IPS-20b (cell line): Measurements from ENCODE around the gene NR6A1.
A peak's percentile ranks its signal among the peaks of the same experiment; 100 is the strongest.

Experiments
- H3K27ac ChIP-seq: one replicate; pipeline ENCODE4 v1.5.1; 2013; ENCODE audit warnings: low read length
- H3K27me3 ChIP-seq: 2 replicates; pipeline ENCODE4 v1.6.1; 2013; ENCODE audit warnings: mild to moderate bottlenecking, low read length, inconsistent platforms; ENCODE audit not compliant: insufficient read depth
- H3K36me3 ChIP-seq: 2 replicates; pipeline ENCODE4 v1.6.1; 2013; ENCODE audit warnings: low read depth, mild to moderate bottlenecking, inconsistent platforms, low read length, moderate library complexity; ENCODE audit not compliant: insufficient read depth
- H3K4me1 ChIP-seq: 2 replicates; pipeline ENCODE4 v1.6.1; 2013; ENCODE audit warnings: mild to moderate bottlenecking, control low read depth, inconsistent platforms, low read length, moderate library complexity; ENCODE audit not compliant: insufficient read depth
- H3K4me3 ChIP-seq: 2 replicates; pipeline ENCODE4 v1.5.1; 2013; ENCODE audit warnings: mild to moderate bottlenecking, low read length, inconsistent platforms
- H3K9ac ChIP-seq: 2 replicates; pipeline ENCODE4 v1.6.1; 2013; ENCODE audit warnings: low read depth, mild to moderate bottlenecking, inconsistent platforms, low read length, moderate library complexity
- H3K9me3 ChIP-seq: 2 replicates; pipeline ENCODE4 v1.6.1; 2013; ENCODE audit warnings: mild to moderate bottlenecking, low read depth, low read length, inconsistent platforms; ENCODE audit not compliant: insufficient read depth

Gene NR6A1

DNA sequence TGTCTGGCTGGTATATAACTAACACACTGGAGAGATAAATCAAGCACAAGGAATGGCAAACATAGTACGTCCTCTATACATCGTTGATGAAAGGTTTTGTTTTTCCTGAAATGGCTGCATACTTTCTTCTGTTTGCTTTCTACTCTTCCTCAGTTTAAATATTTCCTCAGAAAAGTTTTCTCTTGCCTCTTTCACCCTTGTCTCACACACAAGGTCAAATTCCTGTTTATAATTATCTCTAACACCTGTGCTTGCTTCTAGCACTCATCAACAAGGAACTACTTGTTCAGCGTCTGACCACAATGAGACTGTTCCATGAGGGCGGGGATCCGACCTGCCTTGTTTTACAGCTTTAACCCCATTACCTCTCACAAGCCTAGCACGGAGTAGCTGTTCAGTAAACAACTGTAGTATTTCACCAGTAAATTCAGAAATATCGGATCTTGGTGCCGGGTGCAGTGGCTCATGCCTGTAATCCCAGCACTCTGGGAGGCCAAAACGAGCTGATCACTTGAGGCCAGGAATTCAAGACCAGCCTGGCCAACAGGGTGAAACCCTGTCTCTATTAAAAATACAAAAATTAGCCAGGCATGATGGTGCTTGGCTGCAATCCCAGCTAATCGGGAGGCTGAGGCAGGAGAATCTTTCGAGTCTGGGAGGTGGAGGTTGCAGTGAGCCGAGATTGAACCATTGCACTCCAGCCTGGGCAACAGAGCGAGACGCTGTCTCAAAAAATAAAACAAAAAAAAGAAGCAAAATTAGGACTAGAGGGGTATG is 37.0 kb downstream of the NR6A1 start:
- H3K9ac ChIP-seq, result peak overlapping the region; percentile 16; the same call in 1 of the 2 replicates
- H3K27ac ChIP-seq, result no peak overlapping the region
- H3K4me3 ChIP-seq, result no peak overlapping the region

DNA sequence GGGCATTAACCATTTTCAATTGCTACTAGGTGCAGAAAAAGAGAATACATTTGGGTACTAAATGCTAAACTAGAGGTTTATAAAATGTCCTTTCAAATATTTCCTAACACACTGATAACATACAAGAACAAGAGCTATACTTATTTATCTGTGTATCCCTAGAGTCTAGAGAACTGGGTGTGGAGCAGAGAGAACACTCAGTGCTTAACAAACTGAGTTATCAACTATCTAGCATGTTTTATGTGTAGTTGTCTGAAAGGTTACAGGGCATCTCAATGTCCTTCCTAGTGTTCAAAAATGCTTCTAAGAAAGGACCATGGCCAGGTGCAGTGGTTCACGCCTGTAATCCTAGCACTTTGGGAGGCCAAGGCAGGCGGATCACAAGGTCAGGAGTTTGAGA is 40.3 kb downstream of the NR6A1 start:
- Histone ChIP-seq H3K9ac (no peak overlapping the region), H3K27me3 (no peaks in the 10 kb centered on the region), H3K36me3 (peaks cover 51% of the 10 kb centered on the region), H3K4me1 (peaks cover 15% of the 10 kb centered on the region; the same call in 1 of the 2 replicates), H3K27ac (no peak overlapping the region), H3K4me3 (no peak overlapping the region), H3K9me3 (no peaks in the 10 kb centered on the region)

More for the DNA sequence above, 37.0 kb downstream of the NR6A1 start:
- Histone ChIP-seq H3K36me3 (peaks cover 47% of the 10 kb centered on the region), H3K4me1 (peaks cover 15% of the 10 kb centered on the region; the same call in 1 of the 2 replicates), H3K9me3 (no peaks in the 10 kb centered on the region), H3K27me3 (no peaks in the 10 kb centered on the region)

DNA sequence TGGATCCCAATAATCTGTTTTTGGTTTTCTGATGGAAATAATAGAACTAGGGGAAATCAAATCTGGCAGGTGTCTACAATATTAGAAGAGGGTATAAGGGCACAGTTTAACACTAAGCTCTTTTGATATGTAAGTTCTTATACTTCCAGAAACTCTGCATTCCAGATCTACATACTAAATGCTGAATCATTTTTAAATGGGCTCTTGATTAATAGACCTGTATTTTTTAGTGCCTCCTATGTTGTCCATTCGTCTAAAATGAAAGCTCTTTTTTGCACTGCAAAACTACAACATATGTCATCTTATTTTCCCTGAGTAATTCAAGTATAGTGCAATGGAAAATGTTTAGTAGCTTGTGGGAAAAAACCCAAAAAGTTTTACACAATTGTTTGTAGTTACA is 44.2 kb downstream of the NR6A1 start:
- H3K4me3 ChIP-seq, result no peak overlapping the region
- H3K36me3 ChIP-seq, result peaks cover 41% of the 10 kb centered on the region
- H3K27me3 ChIP-seq, result no peaks in the 10 kb centered on the region
- no peaks in the 10 kb centered on the region for H3K9me3 ChIP-seq
- H3K27ac ChIP-seq, result no peak overlapping the region
- no peak overlapping the region for H3K9ac ChIP-seq
- H3K4me1 ChIP-seq, result peaks cover 4% of the 10 kb centered on the region; the same call in 1 of the 2 replicates

DNA sequence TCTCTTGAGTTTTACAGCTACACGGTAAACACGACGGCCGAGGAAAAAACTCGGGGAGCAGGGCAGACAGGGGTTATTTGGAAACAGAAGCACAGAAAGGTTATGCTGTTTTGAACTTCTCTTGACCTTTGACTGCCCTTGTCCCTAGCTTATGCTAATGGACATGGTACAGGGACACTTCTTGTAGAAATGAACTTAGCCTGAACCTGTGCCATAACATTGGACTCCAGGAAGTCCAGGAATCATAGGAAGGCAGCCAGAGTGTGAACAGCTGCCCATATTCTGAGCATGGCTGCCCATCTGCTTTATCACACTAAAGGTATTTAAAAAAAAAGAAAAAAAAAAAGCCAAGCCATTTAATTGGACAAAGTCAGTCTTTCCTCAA is 46.1 kb downstream of the NR6A1 start:
- no peak overlapping the region for H3K9ac ChIP-seq
- no peak overlapping the region for H3K27ac ChIP-seq
- no peak overlapping the region for H3K4me3 ChIP-seq
- H3K27me3 ChIP-seq, result no peaks in the 10 kb centered on the region
- H3K9me3 ChIP-seq, result no peaks in the 10 kb centered on the region
- H3K4me1 ChIP-seq, result peaks cover 18% of the 10 kb centered on the region; the same call in 1 of the 2 replicates
- H3K36me3 ChIP-seq, result peaks cover 28% of the 10 kb centered on the region

DNA sequence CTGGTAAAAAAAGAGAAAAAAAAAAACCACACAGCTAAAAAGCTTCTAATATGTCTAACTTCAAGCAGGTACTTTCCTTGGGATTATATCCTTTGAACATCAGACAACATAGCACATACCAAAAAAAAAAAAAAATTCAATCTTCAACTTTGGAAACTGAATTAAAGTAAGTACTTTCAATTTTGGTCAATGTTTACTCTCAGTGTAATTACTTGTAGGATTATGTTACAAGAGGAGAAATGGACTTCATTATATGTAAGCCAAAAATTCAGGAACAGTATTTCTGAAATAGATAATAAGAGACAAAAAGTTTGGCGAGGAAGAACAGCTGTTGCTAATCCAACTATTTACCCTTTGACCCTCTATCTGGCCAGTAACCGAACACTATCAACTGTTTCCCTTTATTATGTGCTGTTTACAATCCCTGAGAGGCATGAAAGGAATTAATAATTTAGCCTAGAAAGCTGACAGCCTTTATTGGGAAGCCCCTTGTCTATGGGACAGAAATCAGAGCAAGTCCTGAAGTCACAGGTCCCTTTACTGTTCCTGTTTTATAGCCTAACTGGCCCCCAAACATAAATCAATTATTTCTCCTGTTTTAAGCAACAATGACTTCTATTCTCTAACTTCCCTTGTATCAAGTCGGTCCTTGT is 46.6 kb downstream of the NR6A1 start:
- H3K27me3 ChIP-seq, result no peaks in the 10 kb centered on the region
- no peaks in the 10 kb centered on the region for H3K9me3 ChIP-seq
- H3K4me3 ChIP-seq, result no peak overlapping the region
- no peak overlapping the region for H3K27ac ChIP-seq
- no peak overlapping the region for H3K9ac ChIP-seq
- H3K4me1 ChIP-seq, result peaks cover 18% of the 10 kb centered on the region; the same call in 1 of the 2 replicates
- peaks cover 26% of the 10 kb centered on the region; the same call in 1 of the 2 replicates for H3K36me3 ChIP-seq

DNA sequence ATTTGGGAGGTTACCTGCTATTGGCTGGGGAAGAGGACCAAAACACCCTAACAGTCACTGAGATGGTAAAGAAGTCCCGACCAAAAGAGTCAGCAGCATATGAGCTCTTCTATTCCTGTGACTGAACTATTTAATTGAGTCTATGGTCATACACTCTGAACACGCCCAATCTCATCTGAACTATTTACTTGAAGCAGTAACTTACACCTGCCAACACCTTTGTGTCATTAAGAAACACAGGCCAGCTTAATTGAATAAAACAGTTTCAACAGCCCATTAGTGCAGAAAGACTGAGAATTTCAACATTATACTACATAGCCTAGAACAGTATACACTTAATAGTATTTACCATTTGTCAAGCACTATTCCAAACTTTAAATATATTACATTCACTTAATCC is 47.8 kb downstream of the NR6A1 start:
- Histone ChIP-seq H3K9me3 (no peaks in the 10 kb centered on the region), H3K36me3 (peaks cover 16% of the 10 kb centered on the region; the same call in 1 of the 2 replicates), H3K9ac (no peak overlapping the region), H3K27me3 (no peaks in the 10 kb centered on the region), H3K4me3 (no peak overlapping the region), H3K27ac (no peak overlapping the region), H3K4me1 (peaks cover 18% of the 10 kb centered on the region; the same call in 1 of the 2 replicates)

DNA sequence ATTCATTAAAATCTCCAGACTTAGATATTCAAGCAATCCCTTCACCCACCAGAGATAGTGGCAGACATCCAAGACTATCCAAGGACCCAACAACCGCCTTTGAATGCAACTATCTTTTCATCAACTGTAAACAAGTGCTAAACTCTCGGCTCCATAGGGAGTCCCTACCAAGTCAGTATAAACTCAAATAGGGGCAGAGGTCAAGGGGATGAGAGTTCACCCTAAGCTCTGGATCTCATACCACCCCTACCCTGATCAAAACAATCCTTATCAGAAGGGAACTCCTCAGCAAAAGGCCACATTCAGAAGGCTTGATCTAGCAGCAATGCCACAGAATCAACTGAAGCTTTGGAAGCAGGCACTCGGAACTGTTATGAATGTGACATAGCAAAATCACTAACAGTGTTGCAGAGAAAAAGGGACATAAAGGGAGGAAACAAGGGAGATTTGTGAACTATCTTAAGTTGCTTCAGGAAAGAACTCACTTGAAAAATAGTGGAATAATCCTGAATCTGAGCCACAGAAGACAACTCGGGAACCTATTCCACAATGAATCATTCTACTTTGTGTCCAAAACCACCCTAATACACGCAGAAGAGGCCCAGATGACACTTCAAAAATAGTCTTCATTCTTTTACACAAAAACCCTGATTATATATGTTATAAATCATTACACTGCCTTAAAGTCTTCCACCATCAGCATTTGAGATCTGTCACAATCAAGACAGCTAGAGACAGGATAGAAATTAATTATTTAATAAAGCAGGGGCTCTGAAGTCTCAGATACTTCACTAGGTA is 49.8 kb downstream of the NR6A1 start:
- H3K9me3 ChIP-seq, result no peaks in the 10 kb centered on the region
- no peak overlapping the region for H3K9ac ChIP-seq
- no peaks in the 10 kb centered on the region for H3K27me3 ChIP-seq
- peaks cover 18% of the 10 kb centered on the region; the same call in 1 of the 2 replicates for H3K4me1 ChIP-seq
- peaks cover 21% of the 10 kb centered on the region; the same call in 1 of the 2 replicates for H3K36me3 ChIP-seq
- no peak overlapping the region for H3K4me3 ChIP-seq
- peak overlapping the region; percentile 22 for H3K27ac ChIP-seq

DNA sequence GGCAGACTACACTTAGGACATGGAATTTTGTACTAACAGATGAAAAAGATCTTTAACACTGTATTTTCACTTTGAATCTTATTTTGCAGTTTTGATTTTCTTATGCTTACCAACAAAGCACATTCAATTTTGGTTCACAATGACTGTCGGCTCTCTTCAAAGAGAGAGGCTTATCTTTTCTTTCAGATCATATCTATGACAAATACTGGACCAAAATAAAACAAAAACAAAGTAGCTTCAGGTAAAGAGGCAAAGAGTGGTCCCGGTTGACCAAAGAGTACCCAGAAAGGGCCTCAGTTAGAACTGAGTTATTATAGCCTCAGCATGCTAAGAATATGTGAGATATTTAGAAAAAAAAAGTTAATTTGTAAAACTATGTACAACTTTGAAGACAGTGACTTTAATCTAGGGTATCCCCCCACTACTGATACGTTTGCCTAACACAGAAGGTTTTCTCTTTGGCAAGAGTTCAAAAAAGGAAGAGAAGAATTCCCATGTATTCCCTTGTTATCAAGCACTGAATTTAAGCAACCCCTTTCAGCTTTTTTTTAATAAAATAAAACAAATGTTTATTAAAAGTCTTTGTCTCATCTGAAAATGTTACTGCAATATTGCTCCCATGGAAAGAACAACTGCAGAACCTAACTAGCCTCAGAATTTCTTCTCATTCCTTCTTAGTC is 50.5 kb downstream of the NR6A1 start:
- peaks cover 18% of the 10 kb centered on the region; the same call in 1 of the 2 replicates for H3K36me3 ChIP-seq
- H3K27me3 ChIP-seq, result no peaks in the 10 kb centered on the region
- peaks cover 18% of the 10 kb centered on the region; the same call in 1 of the 2 replicates for H3K4me1 ChIP-seq
- H3K4me3 ChIP-seq, result no peak overlapping the region
- H3K9me3 ChIP-seq, result no peaks in the 10 kb centered on the region
- H3K9ac ChIP-seq, result no peak overlapping the region
- H3K27ac ChIP-seq, result no peak overlapping the region

DNA sequence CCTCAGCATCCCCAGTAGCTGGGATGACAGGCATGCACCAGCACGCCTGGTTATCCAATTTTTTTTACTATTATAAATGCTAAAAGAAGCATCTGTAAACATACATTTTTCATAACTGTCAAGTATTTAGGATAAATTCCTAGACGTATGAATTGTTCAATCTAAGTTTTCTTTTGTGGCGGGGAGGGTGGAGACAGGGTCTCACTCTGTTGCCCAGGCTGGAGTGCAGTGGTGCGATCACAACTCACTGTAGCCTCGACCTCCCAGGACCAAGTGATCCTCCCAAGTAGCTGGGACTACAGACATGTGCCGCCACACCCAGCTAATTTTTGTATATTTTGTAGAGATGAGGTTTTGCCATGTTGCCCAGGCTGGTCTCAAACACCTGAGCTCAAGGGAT is 52.2 kb downstream of the NR6A1 start:
- Histone ChIP-seq H3K4me3 (no peak overlapping the region), H3K9me3 (no peaks in the 10 kb centered on the region), H3K9ac (no peak overlapping the region), H3K4me1 (peaks cover 18% of the 10 kb centered on the region; the same call in 1 of the 2 replicates), H3K27me3 (no peaks in the 10 kb centered on the region), H3K36me3 (peaks cover 13% of the 10 kb centered on the region; the same call in 1 of the 2 replicates), H3K27ac (no peak overlapping the region)

DNA sequence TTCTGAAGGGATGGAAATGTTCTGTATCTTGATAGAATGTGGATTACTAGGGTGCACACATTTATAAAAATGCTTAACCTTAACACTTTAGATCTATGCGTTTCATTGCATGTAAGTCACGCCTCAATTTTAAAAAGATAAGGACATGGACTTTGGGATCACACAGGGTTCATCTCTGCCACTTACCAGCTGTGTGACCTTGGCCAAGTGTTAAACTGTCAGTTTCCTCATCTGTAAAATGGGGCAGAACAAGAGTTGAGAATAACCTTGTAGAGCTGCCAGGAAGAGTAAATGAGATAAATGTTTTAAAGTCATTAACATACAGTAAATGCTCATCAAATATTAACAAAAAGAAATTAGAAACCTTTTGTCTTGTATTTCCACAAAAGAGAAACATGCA is 53.5 kb downstream of the NR6A1 start:
- Histone ChIP-seq H3K4me3 (no peak overlapping the region), H3K27ac (no peak overlapping the region), H3K4me1 (peaks cover 18% of the 10 kb centered on the region; the same call in 1 of the 2 replicates), H3K36me3 (peaks cover 13% of the 10 kb centered on the region; the same call in 1 of the 2 replicates), H3K27me3 (no peaks in the 10 kb centered on the region), H3K9me3 (no peaks in the 10 kb centered on the region), H3K9ac (no peak overlapping the region)

DNA sequence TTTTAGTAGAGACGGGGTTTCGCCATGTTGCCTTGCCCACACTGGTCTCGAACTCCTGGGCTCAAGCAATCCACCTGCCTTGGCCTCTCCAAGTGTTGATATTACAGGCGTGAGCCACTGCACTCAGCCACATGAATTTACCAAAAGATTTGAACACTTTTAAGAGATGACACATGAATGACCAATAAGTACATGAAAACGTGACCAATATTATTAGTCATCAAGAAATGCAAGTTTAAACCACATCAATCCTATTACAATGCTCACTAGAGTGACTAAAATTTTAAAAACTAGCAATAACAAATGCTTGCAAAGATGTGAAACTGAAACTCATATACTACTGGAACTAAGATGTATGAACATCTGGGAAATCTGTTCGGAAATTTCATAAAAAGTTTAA is 54.3 kb downstream of the NR6A1 start:
- H3K27ac ChIP-seq, result no peak overlapping the region
- H3K4me3 ChIP-seq, result no peak overlapping the region
- H3K4me1 ChIP-seq, result peaks cover 13% of the 10 kb centered on the region; the same call in 1 of the 2 replicates

More for the DNA sequence above, 54.3 kb downstream of the NR6A1 start:
- no peaks in the 10 kb centered on the region for H3K27me3 ChIP-seq
- no peaks in the 10 kb centered on the region for H3K9me3 ChIP-seq
- H3K9ac ChIP-seq, result no peak overlapping the region
- H3K36me3 ChIP-seq, result peaks cover 13% of the 10 kb centered on the region; the same call in 1 of the 2 replicates
